Measurements from ENCODE around the gene OR8D1. TPM values are rescaled to one million over a fixed set of nuclear protein-coding genes. Genes with fewer than 3 reads are reported as not detected.
A peak's percentile ranks its signal among the peaks of the same experiment; 100 is the strongest.

OR8D1 gene
- total and polyA plus RNA-seq, 9 of the 15 experiments (the other 6 are each of a cell fraction or from before 2014, with no cell fraction given) = 0.08 to 0.55 TPM; not detected in 7

DNA sequence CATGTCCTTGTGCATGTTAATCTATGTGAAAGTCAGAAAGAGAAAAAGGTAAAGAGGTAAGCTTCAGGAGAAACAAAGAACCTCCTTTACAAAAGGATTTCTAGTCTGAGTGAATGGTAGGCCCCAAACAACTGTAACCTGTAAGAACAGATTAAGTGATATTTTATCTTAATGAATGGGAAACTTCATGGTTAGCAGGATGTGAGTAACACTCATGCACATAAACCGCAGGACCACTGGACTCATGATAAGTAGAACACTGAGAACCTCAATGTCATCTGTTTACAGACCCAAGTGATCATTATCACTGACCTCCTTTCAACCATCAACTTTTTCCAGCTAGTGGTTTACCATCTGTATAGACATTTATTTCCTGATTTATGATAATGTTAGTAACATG lies 37.7 kb downstream of the OR8D1 start (continued):
- TF ChIP-seq, protein P1, sequence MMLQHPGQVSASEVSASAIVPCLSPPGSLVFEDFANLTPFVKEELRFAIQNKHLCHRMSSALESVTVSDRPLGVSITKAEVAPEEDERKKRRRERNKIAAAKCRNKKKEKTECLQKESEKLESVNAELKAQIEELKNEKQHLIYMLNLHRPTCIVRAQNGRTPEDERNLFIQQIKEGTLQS (IDR thresholded peaks at IDR 0.05) = peak; percentile 71; the same call in 1 of the 2 replicates
- TF ChIP-seq, protein P1 (CRISPR knock-in tag; conservative IDR thresholded peaks at IDR 0.05) = no peak
- TF ChIP-seq RBM25 (IDR thresholded peaks at IDR 0.05; ENCODE audit: low read depth, low read length, severe bottlenecking) (no peak), TAF9B (IDR thresholded peaks at IDR 0.05; ENCODE audit: partially characterized antibody) (peak; percentile 13), CREB1 (IDR thresholded peaks at IDR 0.05) (no peak; the same call in 1 of the 2 replicates), CREB1 (CRISPR knock-in tag; IDR thresholded peaks at IDR 0.05) (no peak), NRF1 (conservative IDR thresholded peaks at IDR 0.05 in 1 of 2, IDR thresholded peaks at IDR 0.05 in 1 of 2) (no peak), PYGO2 (tag; IDR thresholded peaks at IDR 0.05) (no peak), SRSF7 (optimal IDR thresholded peaks at IDR 0.05; ENCODE audit: low read depth, low read length) (no peak), CCNT2 (IDR thresholded peaks at IDR 0.05; ENCODE audit: borderline replicate concordance, extremely low read depth, insufficient read length, low read depth, low read length) (peak; percentile 89), SOX6 (IDR thresholded peaks at IDR 0.05) (peak; percentile 90), KLF16 (IDR thresholded peaks at IDR 0.05) (peak; percentile 86), ZNF280A (IDR thresholded peaks at IDR 0.05; ENCODE audit: low read depth, partially characterized antibody) (no peak), RFX7 (CRISPR knock-in tag; IDR thresholded peaks at IDR 0.05) (no peak), LEF1 (IDR thresholded peaks at IDR 0.05) (peak; percentile 69; the same call in 1 of the 2 replicates), REST (IDR thresholded peaks at IDR 0.05; ENCODE audit: borderline replicate concordance) (peak; percentile 21; the same call in 1 of the 2 replicates), REST (CRISPR knock-in tag; IDR thresholded peaks at IDR 0.05; ENCODE audit: low read depth) (no peak), ZNF232 (CRISPR knock-in tag; IDR thresholded peaks at IDR 0.05) (no peak), RNF2 (IDR thresholded peaks at IDR 0.05) (peak; percentile 83)
- TF ChIP-seq, protein P2, sequence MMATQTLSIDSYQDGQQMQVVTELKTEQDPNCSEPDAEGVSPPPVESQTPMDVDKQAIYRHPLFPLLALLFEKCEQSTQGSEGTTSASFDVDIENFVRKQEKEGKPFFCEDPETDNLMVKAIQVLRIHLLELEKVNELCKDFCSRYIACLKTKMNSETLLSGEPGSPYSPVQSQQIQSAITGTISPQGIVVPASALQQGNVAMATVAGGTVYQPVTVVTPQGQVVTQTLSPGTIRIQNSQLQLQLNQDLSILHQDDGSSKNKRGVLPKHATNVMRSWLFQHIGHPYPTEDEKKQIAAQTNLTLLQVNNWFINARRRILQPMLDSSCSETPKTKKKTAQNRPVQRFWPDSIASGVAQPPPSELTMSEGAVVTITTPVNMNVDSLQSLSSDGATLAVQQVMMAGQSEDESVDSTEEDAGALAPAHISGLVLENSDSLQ (IDR thresholded peaks at IDR 0.05) = peak; percentile 54

Measured in K562 (cell line).